ENCODE results near the gene ZNF609.

- TF ChIP-seq CTCF (IDR thresholded peaks at IDR 0.05) (no peak), EP300 (IDR thresholded peaks at IDR 0.05) (no peak), POLR2AphosphoS5 (IDR thresholded peaks at IDR 0.05) (no peak), POLR2A (IDR thresholded peaks at IDR 0.05) (no peak)
Observed at GRCh38 chr15:64519897-64520296, 59.5 kb downstream of the ZNF609 start.

Data from sigmoid colon (tissue), 4 donors.